Measurements from ENCODE around the gene PCMT1. TPM values are rescaled to one million over a fixed set of nuclear protein-coding genes. Genes with fewer than 3 reads are reported as not detected.

Gene PCMT1
- total and polyA plus RNA-seq, 9 of the 15 experiments (the other 6 are each of a cell fraction or from before 2014, with no cell fraction given): 217 to 541 (median 327) TPM

DNA sequence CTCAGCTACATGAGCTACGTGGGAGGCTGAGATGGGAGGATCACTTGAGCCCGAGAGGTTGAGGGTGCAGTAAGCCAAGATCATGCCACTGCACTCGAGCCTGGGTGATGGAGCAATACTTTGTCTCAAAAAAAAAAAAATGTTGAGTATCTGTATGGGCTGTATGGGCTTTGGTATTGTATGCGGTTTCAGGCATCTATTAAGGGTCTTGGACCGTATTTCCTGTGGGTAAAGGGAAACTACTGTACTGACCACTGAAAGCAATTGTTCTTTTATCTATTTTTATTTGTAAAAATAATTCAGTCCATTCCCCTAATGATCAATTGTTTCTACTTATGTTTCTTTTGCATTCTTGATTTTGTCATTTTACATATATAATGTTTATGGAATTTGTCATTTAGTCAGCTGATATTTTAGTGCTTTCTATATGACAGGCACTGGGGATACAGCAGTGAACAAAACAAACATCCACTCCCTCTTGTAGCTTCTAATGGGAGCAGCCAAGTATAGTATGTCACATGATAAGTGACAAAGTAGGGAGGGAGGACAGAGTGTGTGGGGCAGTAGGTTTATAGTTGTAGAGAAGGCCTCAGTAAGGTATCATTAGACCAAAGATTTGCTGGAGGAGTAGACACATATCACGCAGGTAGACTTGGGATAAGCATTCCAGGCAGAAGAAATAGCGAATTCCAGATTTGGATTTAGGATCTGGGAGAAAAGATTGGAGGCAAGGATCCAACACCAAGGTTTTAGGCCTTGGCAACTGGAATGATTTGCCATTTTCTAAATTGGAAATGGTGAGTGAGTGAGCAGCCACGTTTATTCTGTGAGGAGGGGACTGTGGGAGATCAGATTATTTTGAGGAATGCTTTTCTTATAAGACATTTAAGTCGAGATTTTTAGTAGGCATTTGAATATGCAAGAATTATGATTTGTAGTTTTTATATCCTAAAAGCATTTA is 6.0 kb downstream of the PCMT1 start (continued):
- TF ChIP-seq FOXA3 (CRISPR knock-in tag; conservative IDR thresholded peaks at IDR 0.05 in 1 of 2, IDR thresholded peaks at IDR 0.05 in 1 of 2) (peak in 1 of 2 experiments; percentile 46; a peak in 1 of 4 replicates), RAD51 (IDR thresholded peaks at IDR 0.05; ENCODE audit: borderline replicate concordance, low read depth) (peak; percentile 61), FOXA1 (IDR thresholded peaks at IDR 0.05; ENCODE audit: borderline replicate concordance) (no peak), HNRNPUL1 (IDR thresholded peaks at IDR 0.05; ENCODE audit: low read length) (no peak), ELF2 (CRISPR knock-in tag; IDR thresholded peaks at IDR 0.05) (0 out of 2 replicates have a peak, but pooled peaks have one; percentile 22), PML (IDR thresholded peaks at IDR 0.05; ENCODE audit: low read length) (0 out of 2 replicates have a peak, but pooled peaks have one; percentile 13), SP1 (CRISPR knock-in tag; IDR thresholded peaks at IDR 0.05) (no peak), ARID2 (IDR thresholded peaks at IDR 0.05) (no peak), ZSCAN29 (IDR thresholded peaks at IDR 0.05) (no peak)
- TF ChIP-seq, protein P1, sequence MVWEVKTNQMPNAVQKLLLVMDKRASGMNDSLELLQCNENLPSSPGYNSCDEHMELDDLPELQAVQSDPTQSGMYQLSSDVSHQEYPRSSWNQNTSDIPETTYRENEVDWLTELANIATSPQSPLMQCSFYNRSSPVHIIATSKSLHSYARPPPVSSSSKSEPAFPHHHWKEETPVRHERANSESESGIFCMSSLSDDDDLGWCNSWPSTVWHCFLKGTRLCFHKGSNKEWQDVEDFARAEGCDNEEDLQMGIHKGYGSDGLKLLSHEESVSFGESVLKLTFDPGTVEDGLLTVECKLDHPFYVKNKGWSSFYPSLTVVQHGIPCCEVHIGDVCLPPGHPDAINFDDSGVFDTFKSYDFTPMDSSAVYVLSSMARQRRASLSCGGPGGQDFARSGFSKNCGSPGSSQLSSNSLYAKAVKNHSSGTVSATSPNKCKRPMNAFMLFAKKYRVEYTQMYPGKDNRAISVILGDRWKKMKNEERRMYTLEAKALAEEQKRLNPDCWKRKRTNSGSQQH (CRISPR knock-in tag; IDR thresholded peaks at IDR 0.05): 0 out of 2 replicates have a peak, but pooled peaks have one; percentile 17
- TF ChIP-seq, protein P2, sequence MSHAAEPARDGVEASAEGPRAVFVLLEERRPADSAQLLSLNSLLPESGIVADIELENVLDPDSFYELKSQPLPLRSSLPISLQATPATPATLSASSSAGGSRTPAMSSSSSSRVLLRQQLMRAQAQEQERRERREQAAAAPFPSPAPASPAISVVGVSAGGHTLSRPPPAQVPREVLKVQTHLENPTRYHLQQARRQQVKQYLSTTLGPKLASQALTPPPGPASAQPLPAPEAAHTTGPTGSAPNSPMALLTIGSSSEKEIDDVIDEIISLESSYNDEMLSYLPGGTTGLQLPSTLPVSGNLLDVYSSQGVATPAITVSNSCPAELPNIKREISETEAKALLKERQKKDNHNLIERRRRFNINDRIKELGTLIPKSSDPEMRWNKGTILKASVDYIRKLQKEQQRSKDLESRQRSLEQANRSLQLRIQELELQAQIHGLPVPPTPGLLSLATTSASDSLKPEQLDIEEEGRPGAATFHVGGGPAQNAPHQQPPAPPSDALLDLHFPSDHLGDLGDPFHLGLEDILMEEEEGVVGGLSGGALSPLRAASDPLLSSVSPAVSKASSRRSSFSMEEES (CRISPR knock-in tag; IDR thresholded peaks at IDR 0.05): peak; percentile 91
- TF ChIP-seq, protein P3, sequence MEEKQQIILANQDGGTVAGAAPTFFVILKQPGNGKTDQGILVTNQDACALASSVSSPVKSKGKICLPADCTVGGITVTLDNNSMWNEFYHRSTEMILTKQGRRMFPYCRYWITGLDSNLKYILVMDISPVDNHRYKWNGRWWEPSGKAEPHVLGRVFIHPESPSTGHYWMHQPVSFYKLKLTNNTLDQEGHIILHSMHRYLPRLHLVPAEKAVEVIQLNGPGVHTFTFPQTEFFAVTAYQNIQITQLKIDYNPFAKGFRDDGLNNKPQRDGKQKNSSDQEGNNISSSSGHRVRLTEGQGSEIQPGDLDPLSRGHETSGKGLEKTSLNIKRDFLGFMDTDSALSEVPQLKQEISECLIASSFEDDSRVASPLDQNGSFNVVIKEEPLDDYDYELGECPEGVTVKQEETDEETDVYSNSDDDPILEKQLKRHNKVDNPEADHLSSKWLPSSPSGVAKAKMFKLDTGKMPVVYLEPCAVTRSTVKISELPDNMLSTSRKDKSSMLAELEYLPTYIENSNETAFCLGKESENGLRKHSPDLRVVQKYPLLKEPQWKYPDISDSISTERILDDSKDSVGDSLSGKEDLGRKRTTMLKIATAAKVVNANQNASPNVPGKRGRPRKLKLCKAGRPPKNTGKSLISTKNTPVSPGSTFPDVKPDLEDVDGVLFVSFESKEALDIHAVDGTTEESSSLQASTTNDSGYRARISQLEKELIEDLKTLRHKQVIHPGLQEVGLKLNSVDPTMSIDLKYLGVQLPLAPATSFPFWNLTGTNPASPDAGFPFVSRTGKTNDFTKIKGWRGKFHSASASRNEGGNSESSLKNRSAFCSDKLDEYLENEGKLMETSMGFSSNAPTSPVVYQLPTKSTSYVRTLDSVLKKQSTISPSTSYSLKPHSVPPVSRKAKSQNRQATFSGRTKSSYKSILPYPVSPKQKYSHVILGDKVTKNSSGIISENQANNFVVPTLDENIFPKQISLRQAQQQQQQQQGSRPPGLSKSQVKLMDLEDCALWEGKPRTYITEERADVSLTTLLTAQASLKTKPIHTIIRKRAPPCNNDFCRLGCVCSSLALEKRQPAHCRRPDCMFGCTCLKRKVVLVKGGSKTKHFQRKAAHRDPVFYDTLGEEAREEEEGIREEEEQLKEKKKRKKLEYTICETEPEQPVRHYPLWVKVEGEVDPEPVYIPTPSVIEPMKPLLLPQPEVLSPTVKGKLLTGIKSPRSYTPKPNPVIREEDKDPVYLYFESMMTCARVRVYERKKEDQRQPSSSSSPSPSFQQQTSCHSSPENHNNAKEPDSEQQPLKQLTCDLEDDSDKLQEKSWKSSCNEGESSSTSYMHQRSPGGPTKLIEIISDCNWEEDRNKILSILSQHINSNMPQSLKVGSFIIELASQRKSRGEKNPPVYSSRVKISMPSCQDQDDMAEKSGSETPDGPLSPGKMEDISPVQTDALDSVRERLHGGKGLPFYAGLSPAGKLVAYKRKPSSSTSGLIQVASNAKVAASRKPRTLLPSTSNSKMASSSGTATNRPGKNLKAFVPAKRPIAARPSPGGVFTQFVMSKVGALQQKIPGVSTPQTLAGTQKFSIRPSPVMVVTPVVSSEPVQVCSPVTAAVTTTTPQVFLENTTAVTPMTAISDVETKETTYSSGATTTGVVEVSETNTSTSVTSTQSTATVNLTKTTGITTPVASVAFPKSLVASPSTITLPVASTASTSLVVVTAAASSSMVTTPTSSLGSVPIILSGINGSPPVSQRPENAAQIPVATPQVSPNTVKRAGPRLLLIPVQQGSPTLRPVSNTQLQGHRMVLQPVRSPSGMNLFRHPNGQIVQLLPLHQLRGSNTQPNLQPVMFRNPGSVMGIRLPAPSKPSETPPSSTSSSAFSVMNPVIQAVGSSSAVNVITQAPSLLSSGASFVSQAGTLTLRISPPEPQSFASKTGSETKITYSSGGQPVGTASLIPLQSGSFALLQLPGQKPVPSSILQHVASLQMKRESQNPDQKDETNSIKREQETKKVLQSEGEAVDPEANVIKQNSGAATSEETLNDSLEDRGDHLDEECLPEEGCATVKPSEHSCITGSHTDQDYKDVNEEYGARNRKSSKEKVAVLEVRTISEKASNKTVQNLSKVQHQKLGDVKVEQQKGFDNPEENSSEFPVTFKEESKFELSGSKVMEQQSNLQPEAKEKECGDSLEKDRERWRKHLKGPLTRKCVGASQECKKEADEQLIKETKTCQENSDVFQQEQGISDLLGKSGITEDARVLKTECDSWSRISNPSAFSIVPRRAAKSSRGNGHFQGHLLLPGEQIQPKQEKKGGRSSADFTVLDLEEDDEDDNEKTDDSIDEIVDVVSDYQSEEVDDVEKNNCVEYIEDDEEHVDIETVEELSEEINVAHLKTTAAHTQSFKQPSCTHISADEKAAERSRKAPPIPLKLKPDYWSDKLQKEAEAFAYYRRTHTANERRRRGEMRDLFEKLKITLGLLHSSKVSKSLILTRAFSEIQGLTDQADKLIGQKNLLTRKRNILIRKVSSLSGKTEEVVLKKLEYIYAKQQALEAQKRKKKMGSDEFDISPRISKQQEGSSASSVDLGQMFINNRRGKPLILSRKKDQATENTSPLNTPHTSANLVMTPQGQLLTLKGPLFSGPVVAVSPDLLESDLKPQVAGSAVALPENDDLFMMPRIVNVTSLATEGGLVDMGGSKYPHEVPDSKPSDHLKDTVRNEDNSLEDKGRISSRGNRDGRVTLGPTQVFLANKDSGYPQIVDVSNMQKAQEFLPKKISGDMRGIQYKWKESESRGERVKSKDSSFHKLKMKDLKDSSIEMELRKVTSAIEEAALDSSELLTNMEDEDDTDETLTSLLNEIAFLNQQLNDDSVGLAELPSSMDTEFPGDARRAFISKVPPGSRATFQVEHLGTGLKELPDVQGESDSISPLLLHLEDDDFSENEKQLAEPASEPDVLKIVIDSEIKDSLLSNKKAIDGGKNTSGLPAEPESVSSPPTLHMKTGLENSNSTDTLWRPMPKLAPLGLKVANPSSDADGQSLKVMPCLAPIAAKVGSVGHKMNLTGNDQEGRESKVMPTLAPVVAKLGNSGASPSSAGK (IDR thresholded peaks at IDR 0.05): no peak
